Head of caudate nucleus (tissue), 42 donors: Measurements from ENCODE around the gene TMEM135.
"Not testable (repeated sequence)": the region's sequence is repeated elsewhere in the genome, so short reads cannot be mapped to it uniquely, and the experiment has no call there.

Experiments
- DNase-seq, 42 donors: peaks; one replicate each; pipeline versions ENCODE4 v3.0.0 to v3.0.0-alpha.2; 2020 to 2021; ENCODE audit warnings: mixed read lengths in 7 of 42
- intact Hi-C: fragments of 100-400 bp; cut with DNase I; formaldehyde crosslinking; loops from one replicate; pipeline ENCODE4 v1.15.0; 2022

The TMEM135 gene

GRCh38 chr11:87125257-87125656, 87.5 kb downstream of the TMEM135 start:
- intact Hi-C loops, result no loop called here
- no peak for DNase-seq

GRCh38 chr11:87127101-87127500, 89.4 kb downstream of the TMEM135 start:
- intact Hi-C loops, result no loop called here
- peak in 1 of 42 donors; percentile 8 for DNase-seq

GRCh38 chr11:87128372-87128771, 90.6 kb downstream of the TMEM135 start:
- intact Hi-C loops, result no loop called here
- DNase-seq, result no peak

DNA sequence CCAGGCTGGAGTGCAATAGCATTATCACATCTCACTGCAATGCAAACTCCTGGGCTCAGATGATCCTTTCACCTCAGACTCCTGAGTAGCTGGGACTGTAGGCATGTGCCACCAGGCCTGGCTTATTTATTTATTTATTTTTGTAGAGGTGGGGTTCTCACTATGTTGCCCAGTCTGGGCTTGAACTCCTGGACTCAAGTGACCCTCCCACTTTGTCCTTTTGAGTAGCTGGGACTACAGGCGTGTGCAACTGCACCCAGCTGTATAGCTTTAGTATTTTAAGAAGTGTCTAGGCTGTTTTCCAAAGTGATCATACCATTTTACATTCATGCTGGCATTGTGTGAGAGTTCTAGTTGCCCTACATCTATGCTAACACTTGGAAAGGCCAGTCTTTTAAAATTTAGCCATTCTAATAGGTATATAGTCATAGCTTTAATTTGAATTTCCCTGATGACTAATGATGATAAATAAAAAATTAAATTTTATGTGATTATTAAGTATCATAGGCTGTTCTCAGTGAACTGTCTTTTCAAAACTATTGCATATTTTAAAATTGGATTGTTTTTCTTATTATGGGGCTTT, 96.9 kb downstream of the TMEM135 start:
- intact Hi-C loops, result no loop called here
- no peak for DNase-seq

GRCh38 chr11:87136236-87136635, 98.5 kb downstream of the TMEM135 start:
- intact Hi-C loops, result no loop called here
- DNase-seq, result no peak

DNA sequence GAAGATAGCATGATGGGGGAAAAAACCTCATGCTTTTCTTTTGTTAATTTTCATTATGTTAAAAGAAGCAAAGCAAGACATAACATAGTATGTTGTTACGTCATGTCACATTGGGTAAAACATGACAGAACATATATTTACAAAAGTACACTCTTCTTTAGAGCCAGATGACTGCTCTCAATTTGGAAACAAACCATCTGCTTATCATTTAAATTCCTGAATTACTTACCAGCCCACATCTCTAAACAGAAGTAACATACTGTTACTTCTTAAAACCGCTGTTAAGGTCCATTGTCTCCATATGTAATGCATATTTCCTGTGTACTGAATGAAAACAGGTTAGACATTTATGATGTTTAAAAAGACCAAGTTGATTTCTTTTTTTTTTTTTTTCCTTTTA, 100.0 kb downstream of the TMEM135 start:
- intact Hi-C loops, result no loop called here
- no peak for DNase-seq

DNA sequence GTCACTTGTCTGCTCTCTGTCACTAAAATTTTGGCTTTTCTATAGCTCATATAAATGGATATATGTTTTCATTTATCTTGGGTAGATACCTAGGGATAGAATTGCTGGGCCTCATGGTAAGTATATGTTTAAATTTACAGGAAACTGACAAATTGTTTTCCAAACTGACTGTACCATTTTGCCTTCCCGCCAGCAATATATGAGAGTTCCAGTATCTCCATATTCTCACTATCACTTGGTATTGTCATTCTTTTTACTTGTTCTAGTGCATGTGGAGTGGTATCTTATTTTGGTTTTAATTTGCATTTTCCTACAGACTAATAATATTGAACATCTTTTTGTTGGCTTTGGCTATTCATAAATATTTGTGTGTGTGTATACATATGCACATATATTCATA, 101.7 kb downstream of the TMEM135 start:
- intact Hi-C loops, result no loop called here
- DNase-seq, result no peak

- no peak for DNase-seq
- intact Hi-C loops, result no loop called here
These were observed 103.6 kb downstream of the TMEM135 start for GRCh38 chr11:87141322-87141721.

GRCh38 chr11:87141980-87142514, 104.3 kb downstream of the TMEM135 start:
- intact Hi-C loops, result no loop called here
- DNase-seq, result no peak

DNA sequence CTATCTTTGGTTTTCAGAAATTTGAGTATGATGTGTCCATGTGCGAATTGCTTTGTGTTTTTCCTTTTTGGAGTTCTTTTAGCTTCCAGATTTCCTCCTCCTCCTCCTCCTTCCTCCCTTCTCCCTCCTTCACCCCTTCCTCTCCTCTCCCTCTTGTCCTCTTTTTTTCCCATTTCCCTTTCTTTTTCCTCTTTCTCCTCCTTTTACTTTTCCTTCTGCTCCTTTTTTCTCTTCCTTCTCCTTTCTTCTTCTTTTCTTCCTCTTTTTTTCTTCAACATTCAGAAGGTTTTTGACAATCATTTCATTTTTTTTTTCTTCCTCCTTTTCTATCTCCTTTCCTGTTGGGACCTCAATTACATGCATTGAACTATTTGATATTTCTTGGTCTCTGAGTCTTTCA, 104.9 kb downstream of the TMEM135 start:
- intact Hi-C loops, result no loop called here
- no peak for DNase-seq

GRCh38 chr11:87143641-87144040, 105.9 kb downstream of the TMEM135 start:
- intact Hi-C loops, result no loop called here
- DNase-seq, result no peak

DNA sequence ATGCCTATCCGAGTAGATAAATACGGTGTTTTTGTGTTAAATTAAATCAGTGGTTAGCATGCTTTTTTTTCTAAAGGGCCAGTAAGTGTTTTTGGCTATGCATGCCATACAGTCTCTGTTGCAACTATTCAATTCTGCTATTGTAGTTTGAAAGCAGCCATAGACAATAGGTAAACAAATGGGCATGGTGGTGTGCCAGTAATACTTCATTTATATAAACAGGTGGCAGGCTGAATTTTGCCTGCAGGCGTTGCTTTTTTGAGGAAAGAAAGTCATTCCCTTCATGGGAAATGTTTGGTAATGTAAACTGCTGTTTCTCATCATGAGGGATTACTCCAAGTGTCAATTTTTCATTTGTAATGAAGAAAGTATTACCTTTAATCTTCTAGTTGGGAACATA, 106.5 kb downstream of the TMEM135 start:
- no peak for DNase-seq
- intact Hi-C loops, result no loop called here

DNA sequence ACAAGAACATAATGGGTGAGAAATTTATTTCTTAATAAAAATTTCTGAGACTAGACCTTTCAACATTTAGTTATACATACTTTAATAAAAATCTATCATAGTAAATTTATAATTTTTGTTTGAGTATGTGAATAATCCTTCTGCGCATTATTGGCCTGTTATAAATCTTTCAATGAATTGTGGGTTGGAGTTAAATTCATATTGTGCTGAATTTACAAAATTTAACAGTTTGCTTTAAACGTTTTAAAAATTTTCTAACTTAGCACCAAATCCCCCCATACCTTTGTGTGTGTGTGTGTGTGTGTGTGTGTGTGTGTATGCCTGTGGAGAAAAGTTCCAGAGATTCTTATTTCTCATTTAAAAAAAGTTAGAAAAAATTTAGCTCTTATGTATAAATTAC, 111.0 kb downstream of the TMEM135 start:
- intact Hi-C loops, result no loop called here
- DNase-seq, result no peak

DNA sequence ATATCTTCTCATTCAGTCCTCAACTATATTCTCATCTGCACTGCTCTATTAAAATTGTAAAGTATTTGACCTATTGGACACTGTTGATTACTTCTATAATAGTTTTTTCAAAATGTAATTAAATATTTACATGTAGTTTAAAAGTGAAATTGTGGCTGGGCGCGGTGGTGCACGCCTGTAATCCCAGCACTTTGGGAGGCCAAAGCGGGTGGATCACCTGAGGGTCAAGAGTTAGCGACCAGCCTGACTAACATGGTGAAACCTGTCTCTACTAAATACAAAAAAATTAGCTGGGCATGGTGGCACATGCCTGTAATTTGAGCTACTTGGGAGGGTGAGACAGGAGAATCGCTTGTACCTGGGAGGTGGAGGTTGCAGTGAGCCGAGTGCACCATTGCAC, 112.0 kb downstream of the TMEM135 start:
- intact Hi-C loops, DNase-seq: not testable (repeated sequence)

GRCh38 chr11:87150936-87151335, 113.2 kb downstream of the TMEM135 start:
- DNase-seq, result no peak
- intact Hi-C loops, result no loop called here

DNA sequence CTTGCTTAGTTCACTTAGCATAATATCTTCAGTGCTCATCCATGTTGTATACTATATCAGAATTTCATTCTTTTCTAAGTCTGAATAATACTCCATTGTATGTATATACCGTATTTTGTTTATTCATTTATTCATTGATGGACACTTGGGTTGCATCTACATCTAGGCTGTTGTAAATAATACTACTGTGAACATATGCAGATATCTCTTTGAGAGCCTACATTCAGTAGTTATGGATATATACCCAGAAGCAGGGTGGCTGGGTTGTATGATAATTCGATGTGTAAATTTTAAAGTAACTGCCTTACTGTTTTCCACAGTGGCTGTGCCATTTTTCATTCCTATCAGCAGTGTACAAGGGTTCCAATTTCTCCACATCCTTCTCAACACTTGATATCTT, 116.5 kb downstream of the TMEM135 start:
- intact Hi-C loops, result no loop called here
- DNase-seq, result no peak

GRCh38 chr11:87156970-87157369, 119.2 kb downstream of the TMEM135 start:
- intact Hi-C loops, result no loop called here
- no peak for DNase-seq

GRCh38 chr11:87169076-87169475, 131.3 kb downstream of the TMEM135 start:
- DNase-seq, intact Hi-C loops: not testable (repeated sequence)

DNA sequence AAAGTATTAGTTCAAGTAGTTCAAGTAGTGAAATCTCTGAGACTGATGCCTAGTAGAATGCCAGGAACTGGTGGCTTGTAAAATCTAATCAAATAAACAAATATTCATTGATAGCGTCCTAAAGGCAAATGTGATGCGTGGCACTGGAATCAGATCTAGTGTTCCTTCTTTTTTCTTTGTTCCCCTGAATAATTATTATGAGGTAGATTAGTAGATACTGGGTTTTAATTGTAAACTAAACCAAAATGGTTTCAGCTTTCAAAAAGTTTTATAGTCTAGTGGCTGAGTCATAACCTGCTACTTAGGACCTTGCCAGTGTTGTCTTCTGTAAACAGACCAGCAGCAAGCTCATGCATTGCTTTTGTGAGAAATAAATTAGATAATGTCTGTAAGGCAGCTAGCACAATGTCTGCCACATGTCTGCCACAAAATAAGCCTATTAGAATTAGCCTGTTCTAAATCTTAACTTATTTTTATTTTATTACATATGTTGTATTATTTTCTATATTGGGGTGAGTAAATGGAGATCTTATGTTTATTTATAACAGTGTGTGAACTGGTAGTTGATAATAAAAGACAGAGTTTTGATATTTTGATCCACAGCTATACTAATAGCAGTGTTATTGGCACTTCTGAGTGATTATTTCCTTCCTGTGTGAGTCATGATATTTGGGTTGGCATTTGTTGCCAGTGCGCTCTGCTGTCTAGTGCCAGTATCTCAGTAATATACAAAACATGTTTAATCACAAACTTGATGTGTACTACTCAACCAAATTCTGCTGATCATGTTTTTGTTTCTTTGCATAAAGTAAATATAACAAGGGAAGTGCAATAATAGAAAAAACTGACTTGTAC, 135.7 kb downstream of the TMEM135 start:
- no peak for DNase-seq
- intact Hi-C loops, result no loop called here

- intact Hi-C loops, result no loop called here
- no peak for DNase-seq
These were observed 137.1 kb downstream of the TMEM135 start for GRCh38 chr11:87174870-87175269.

- intact Hi-C loops, result no loop called here
- DNase-seq, result no peak
These were observed 138.3 kb downstream of the TMEM135 start for GRCh38 chr11:87176044-87176443.
